HG03045 (cell line): ENCODE data around the gene PRR35.

Source experiments
- ATAC-seq: cut with Tn5 transposase; IDR thresholded peaks from one replicate; pipeline ENCODE4 v1.9.1; 2021; ENCODE audit warnings: mild to moderate bottlenecking, moderate library complexity; ENCODE audit not compliant: unreplicated experiment

Gene PRR35

DNA sequence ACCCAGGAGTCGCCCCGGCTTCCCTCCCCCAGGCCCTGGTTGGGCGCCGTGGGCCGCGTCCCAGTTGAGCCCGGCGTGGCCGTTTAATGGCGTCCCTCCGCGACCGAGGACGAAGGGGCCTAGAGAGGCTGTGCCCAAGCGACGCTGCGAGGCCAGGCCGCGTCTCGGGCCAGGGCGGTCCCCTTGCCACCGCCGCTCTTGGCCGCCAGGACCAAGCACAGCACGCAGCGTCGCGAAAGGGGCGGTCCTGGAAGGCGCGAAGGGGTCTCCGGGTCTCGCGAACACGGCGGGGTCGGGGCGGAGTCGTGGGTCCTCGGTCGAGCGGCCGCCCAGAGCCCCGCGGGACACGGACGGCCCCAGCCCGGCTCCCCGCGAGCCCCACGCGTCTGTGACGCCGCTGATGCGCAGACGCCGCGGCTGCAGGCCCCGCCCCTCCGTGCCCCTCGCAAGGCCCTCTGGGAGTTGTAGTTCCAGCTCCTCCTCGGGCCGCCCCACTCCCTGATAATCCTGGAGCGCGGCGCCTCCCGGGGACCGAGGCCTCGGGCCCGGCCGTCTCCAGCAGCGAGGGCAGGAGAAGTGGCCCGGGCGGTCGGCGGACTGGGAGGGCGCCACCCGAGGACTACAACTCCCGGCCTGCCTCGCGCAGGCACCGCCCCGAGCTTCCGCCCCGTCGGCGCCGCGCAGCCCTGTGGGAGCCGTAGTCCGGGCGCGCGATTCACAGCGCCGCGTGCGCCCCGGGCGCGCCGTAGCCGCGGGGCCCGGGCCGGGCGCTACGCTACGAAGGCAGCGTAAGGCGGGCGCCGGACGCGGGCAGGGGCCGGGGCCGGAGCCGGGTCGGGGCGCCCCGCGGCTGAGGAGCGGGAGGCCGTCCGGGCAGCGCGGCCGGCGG, 32.9 kb upstream of the PRR35 start, which contains the start of gene CAPN15:
TSS of gene CAPN15 (plus strand) at position 698 of the 889 bp plus-strand sequence. CDS start 19,127 bp downstream, outside the sequence.
- ATAC-seq, result peak; percentile 65

DNA sequence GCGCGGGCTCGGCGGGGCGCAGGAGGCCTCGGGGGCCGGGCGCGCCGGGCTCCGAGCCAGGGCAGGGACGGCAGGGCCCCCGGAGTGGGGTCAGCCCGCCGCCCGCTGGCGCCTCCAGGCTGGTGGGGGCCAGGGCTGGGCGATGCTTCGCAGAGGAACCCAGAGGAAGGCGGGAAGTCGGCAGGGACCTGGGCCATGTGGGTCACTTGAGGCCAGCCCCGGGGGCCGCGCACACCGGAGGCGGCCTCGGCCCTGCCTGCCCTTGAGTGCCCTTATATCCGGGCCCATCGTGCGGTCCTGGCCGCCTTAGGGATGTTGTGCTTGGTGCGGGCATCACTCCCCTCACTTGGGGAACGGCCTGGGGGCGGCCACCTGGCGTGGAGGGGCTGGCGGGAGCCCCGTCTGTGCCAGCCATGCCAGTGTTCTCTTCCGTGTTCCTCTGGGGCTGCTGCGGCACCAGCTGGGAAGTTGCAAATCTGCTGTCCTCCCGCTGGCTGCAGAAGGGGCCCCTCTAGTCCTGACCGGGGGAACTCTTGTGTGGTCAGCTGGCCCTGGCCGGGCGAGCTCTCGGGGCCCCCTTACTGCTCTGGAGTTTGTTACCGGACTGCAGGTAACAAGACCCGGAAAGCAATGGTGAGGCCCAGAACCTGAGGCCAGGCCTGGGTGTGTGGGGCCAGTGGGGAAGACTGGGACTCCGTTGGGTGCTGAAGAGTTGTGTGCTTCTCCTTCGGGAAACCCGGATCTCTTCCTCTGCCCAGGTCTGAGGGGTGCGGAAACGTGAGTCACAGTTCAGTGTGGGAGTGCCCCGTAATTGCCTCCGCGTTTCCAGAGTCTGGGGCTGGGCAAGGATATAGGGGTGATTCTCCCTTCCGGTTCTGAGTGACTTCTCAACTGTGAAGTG, 31.8 kb upstream of the PRR35 start:
- ATAC-seq, result peak; percentile 8

DNA sequence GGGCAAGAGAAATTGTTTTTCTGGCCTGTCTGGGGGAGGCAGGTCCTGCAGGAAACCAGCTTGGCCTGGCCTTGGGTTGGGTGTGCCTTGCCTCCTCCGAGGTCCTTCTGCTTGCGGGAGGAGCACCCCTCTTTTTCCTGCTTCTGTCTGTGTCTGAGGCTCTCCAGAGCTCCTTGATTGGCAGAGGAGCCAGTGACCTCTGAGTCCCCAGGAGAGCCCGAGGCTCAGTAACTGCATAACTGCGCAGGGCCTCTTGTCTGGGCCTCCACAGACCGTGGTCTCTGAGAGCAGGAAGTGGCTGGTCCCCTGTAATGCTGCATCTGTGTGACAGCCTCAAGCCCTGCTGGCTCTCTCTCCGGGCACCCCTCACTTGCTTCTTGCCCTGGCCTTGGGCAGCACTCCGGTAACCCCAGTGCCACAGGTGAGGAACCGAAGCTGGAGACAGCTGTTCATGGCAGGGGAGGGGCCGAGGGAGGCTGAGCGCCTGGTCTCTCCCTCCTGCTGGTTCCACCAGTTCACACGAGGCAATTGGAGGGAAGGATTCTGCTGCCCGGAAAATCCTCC, 31.1 kb upstream of the PRR35 start:
- ATAC-seq, result no peak

DNA sequence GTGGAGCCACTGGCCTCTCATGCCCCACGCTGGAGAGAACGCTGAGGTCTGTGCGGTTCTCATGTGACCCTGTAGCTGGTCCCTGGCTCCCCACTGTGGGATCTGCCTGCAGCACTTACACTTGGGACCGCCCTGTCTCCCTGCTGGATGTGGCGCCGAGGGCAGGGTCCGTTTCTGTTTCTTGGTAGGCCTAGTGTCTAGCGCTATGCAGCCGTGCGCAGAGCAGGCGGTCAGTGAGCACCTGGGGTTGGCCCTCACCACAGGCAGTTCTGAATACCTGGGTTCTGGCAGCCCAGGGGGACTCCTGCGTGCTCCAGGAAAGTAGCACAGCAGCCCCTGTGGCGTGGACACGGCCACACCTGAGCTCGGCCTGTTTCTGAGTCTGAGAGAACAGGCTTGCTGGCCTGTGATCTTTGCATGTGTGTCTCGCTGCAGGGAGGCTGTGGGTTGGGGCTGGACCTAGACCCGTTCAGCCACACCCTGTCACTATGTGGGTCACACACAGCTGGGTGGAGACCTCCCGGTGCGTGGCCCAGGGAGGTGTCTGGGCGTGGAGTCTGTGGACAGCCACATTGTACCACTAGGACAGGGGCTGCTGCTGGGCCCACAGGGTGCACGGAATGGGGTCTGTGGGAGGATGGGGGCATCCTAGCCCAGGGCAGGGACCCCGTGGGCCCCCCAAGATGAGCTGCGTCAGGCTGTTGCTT, 29.9 kb upstream of the PRR35 start:
- ATAC-seq, result no peak

DNA sequence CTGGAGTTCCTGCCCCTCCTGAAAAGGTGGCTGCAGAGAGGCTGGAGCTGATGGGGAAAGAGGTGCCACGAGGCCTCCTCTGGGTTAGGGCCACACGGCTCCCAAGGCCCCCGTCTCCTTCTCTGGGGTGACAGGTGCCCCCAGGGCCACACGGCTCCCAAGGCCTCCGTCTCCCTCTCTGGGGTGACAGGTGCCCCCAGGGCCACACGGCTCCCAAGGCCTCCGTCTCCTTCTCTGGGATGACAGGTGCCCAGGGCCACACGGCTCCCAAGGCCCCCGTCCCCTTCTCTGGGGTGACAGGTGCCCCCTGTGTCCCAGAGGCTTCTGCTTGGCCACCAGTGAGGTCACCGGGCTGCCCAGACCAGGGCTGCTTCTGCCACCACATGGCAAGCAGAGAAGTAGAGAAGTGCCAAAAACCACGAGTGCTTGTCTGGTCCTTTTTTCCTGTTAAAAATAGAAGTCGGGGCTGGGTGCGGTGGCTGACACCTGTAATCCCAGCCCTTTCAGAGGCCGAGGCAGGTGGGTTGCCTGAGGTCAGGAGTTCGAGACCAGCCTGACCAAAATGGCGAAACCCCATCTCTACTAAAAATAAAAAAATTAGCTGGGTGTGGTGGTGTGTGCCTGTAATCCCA, 28.6 kb upstream of the PRR35 start:
- ATAC-seq, result no peak

DNA sequence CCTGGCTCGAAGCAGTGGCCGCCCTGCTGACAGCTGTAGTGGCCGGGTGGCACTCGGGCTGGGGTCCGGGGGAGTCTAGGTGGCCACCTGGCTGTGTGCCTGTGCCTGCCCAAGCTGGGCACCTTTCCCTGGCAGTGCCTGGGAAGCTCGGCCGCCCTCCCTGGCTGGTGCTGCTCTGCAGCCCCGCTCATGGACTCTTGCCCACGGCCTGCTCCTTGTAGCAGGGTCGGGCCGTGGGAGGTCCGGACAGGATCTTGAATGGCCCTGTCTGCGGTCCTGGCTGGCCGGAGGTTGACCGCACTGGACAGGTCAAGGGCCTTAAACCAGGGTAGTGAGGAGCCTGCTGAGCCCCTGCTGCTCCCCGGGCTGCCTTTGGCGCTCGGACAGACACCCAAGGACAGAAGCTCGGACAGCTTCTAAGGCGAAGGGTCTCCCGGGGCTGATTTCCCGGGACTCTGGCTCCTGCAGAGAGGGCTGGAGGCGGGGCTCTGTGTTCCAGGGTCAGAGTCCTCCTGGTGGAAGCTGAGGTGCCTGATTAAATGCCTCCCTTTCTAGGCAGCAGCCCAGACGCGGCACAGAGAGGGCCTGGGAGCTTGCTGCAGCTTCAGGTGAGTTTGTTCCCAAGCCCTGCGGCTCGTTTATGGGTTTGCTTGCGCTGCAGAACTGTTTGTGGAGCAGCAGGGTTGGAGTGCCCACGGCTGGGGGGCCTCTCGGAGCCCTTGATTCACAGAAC, 26.6 kb upstream of the PRR35 start:
- no peak for ATAC-seq

DNA sequence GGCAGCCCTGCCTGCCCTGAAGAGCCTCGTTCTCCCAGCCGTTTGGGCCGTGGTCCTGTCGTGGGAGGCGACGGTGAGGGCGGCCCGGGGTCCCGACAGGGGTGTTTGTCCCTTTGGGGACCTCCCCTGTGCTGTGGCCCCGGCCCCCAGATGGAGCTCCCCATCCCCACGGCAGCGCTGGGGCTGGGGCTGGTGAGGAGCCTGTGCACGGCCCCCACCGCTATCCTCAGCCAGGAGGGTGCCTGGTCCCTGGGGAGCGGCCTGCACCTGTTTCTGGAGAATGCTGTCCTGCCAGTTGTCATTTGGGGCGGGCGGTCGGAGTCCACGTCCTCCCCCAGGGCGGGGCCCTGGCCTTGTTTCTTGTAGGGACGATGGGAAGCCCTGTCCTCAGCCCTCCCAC, 26.1 kb upstream of the PRR35 start:
- ATAC-seq, result no peak

DNA sequence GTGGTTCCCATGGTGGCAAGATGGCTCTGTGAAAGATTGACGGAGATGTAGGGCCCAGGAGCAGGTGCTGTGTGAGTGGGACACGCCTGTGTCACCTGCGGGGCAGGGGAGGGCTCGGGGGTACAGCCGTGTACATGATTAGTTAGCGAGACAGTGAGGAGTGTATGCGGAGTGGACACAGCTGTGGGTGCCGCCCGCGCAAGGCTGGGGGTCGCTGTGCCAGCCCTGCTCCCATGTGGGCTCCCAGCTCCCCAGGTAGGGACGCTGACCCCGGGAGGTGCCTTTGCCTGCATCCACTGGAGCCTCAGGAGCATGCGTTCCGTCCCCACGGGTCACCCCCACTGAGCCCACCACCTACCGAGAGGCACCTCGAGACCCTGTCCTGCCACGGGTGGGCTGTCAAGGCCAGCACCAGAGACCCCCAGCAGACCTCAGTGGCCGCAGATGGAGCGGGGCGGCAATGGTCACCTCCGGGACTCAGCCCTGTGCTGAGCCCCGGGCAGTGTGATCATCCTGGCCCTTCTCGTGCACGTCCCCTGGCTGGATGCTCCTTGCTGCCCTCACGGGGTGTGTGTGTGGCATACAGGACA, 25.2 kb upstream of the PRR35 start:
- ATAC-seq, result no peak

DNA sequence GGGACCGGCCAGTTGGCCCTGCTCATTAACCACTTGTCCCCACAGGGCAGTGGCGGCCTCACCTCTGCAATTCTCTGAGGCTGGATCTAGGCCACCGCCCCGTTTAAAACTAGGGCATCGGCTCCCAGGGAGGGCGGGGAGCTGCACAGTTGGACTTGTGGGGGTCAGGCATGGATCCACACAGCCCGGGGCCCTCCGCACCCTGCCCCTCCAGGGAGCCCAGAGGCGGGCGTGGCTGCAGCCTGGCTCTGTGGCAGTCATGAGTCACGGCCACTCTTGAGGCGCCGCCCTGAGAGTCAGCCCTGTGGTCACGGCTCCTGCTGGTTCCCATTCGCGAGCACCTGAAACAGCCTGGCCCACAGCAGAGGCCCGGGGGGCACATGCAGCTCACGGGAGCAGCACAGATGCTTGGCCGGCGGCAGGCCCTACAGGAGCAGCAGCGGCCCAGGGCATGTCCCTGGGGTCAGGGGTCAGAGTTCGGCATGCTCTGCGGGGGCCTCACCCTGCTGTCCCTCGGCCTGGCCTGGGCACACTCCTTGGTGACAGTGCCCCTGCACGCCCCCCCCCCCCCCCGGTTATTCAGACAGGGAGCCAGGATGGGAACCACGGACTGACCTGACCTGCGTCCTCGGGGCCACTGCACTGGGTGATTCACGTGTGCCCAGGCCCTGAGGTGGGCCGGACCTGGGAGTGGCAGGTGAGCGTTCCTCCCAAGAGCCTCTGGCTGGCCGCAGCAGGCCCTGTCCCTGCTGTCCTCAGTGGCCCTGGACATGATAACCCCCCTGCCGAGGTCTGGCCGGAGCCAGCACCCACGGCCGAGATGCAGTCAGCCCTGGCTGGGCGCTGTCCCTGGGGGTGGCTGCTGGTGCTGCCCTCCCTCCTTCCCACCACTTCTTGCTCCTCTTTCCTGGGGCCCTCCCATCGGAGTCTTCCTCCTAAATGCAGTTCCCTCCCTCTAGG, 24.5 kb upstream of the PRR35 start:
- ATAC-seq, result no peak

DNA sequence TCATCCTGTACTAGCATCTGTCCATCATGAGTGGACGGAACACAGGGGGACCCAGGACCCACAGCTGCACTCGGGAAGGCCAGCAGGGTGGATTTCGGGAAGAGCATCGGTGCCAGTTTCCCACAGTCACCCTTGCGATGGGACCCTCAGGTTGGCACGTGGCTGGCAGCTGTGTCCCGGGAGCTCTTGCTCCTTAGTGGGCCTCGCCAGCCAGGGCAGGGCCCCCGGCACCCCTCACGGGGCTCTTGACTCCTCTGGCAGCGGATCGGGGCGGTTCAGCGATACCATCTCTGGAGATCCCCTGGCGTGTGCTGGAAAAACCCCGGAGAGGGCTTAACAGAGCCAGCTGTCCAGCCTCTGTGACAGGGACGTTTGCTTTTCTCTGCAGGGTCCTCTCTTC, 23.4 kb upstream of the PRR35 start:
- no peak for ATAC-seq

DNA sequence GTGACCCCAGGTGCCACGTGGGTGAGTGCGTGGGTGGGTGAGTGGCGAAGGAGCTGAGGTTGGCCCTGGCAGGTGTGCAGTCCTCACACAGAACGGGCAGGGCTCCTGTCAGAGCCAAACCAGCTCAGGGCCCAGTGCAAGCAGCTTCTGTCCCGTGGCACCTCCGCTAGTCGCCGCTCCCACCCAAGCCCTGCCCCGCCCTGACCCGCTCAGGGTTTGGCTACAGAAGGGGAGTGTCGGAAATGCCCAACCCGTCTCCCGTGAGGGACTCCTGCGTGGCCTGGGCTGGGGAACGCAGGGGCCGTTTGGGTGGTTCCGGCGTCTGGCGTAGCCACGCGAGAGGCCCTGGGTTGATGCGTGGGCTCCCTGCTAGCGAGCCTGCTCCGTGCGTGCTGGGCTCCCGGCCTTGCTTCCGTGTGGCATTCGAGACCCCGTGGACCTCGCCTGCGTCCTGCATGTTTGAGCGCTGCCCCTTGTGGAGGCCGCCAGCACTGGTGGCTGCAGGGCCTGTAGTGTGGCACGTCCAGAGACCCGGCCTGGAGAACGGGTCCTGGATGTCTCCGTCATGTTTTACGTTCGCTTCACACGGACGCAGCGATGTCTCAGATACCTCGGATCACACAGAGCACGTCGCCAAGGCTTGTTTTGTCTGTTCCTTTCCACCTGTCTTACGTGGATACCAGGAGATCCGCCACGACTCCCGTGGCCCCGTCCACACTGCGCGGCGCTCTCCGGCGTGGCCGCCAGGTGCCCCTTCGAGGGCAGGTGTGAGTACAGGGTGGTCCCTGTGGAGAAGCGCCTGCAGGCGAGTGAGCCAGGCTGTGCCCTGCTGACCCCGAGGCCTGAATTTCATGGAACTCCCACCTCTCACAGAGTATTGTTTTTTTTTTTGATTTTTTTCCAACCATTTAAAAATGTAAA, 22.5 kb upstream of the PRR35 start:
- no peak for ATAC-seq

DNA sequence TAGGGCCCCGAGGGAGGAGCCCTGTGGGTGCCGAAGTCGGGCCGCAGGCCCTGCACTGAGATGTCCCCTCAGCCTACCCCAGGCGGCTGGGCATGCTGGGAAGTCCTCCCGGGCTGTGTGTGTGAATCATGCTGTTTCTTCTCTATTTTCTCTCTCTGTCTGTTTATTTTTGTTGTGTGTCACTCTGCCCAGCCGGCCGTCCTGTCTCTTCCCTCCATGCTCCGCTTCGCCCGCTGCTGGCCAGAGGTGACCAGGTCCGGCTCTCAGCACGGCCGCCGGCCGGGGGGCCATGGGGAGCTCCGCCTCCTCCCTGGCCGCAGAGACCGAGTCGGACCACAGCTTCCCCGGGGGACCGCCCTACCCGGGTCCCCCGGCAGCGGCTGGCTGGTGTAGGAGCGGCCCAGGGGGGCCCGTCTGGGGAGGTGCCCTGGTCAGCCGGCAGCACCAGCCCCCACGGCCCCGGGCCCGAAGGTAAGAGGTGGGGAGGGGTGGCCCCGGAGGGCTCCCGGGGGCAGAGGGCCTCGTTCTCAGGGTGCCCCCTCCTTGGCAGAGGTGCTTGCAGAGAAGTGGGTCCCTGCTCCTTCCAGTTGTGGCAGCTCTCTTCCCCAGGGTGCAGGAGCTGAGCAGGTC, 20.2 kb upstream of the PRR35 start:
- no peak for ATAC-seq

DNA sequence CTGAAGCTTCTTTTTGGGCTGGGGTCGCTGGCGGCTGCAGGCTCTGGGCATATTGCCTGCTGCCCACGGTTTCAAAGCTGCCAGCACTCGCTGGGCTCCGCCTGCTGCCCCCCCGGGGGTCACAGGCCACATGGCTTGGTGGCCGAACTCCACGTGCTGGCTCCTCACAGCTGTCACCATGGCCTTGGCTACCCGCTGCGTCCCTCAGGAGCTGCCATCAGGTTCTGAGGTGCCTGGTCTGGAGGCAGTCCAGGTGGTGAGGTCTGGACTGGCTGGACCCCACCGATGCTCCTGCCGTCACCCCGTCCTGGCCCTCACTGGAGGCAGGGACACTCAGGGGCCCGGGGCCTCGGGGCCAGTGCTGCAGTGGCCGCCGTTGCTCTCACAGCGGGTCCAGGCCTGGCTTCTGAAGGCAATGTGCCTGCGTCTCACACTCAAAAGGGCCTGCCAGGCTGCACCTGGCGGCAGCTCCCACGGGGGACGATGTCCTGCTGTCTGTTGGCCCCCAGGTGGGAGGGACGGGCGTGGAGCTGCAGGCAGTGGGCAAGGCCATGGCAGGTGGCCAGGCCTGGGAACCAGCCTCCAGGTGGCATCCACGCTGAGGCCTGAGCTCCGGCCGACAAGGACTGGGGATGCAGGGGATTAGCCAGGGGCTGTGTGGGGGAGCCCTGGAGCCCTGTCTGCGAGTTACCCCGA, 19.4 kb upstream of the PRR35 start:
- no peak for ATAC-seq

DNA sequence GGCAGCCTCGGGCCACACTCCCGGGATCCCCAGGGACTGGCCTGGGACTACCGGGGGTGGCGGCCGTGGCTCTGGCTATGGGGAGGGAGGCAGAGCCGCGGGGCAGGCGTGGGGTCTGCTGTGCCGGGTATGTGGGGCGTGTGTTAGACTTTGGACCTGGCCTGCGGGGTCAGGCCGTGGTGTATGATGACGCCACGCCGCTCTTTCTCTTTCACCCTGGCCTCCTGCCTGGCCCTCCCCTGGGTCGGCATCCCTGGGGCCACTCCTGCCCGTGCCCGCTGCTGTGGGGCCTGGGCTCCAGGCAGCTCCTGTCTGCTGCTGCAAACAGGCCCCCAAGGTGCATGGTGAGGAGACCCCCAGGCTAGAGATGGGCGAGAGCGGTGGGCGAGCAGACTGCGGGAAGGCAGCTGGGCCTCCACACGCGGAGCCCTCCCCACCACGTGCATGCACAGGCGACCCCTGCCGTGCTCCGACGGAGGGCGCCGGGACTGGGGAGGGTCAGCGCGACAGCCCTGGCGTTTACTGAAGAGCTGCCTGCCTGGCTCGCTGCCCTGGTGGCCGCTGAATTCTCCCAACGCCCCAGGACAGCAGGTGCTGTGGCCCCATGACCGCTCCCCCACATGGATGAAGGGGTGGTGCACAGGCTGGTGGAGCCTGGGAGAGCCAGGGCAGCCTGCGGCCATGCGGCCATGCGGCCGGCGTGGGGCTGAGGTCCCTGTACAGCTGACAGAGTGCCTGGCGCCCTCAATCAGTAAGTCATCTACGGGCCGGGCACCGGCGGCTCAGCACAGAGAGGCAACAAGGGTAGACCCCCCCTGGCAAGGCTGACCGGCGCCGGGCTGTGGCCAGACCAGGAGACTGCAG, 16.7 kb upstream of the PRR35 start:
- ATAC-seq, result no peak

DNA sequence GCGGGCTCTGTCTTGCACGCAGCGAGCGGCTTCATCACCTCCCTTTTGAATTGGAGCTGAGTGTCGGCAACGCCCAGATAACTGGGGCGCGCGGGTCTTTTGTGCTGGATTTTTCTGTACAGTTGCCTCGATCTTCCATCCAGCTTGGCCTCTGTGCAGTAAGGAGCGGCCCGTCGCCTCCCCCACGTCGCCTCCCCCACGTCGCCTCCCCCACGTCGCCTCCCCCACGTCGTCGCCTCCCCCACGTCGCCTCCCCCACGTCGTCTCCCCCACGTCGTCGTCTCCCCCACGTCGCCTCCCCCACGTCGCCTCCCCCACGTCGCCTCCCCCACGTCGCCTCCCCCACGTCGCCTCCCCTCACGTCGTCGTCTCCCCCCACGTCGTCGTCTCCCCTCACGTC, 15.7 kb upstream of the PRR35 start:
- no peak for ATAC-seq
